OCI-LY7 (cell line): ENCODE data around the gene SANBR. TPM values are rescaled to one million over a fixed set of nuclear protein-coding genes. Genes with fewer than 3 reads are reported as not detected.

Source experiments
- BruUV-seq: library from RNA; stranded (reverse); fragments of 400-500 nt; replicated peaks from 2 replicates; lab custom pipeline; 2021; lab: Mats Ljungman, UMichigan
- CTCF ChIA-PET: fragments of 300-600 bp; sonication (Branson Sonifier 250); formaldehyde crosslinking; loops from one replicate; lab custom pipeline; 2022; ENCODE audit warnings: antibody characterized with exemption; ENCODE audit not compliant: unreplicated experiment; lab: Charles Lee
- POLR2A ChIA-PET: fragments of 300-600 bp; sonication (Branson Sonifier 250); formaldehyde crosslinking; loops from one replicate; lab custom pipeline; 2022; ENCODE audit warnings: antibody characterized with exemption; lab: Charles Lee
- DNase-seq: peaks from one replicate; pipeline ENCODE4 v3.0.0-alpha.2; 2015; ENCODE audit warnings: low spot score
- H2AFZ ChIP-seq: fragments of 200-600 bp; sonication (generic), shearing (Covaris generic); 2 replicates; pipeline ENCODE4 v1.6.1; 2014; ENCODE audit warnings: mild to moderate bottlenecking, antibody characterized with exemption, low read length, moderate library complexity
- H3K27ac ChIP-seq: fragments of 200-600 bp; sonication (generic); 2 replicates; pipeline ENCODE4 v1.5.1; 2014; ENCODE audit warnings: mixed run types, low read depth, mild to moderate bottlenecking, moderate library complexity, low read length, inconsistent platforms; ENCODE audit not compliant: poor library complexity, severe bottlenecking
- H3K36me3 ChIP-seq: fragments of 200-600 bp; sonication (generic); 2 replicates; pipeline ENCODE4 v1.6.1; 2014; ENCODE audit warnings: mild to moderate bottlenecking, antibody characterized with exemption, low read length, moderate library complexity, mixed read lengths; ENCODE audit not compliant: insufficient read depth
- H3K4me1 ChIP-seq: fragments of 200-600 bp; sonication (generic); 2 replicates; pipeline ENCODE4 v1.5.1; 2014; ENCODE audit warnings: mild to moderate bottlenecking, low read length; ENCODE audit not compliant: insufficient read depth, poor library complexity, severe bottlenecking
- H3K4me2 ChIP-seq: fragments of 200-600 bp; sonication (generic); 2 replicates; pipeline ENCODE4 v1.6.1; 2014; ENCODE audit warnings: mild to moderate bottlenecking, low read length
- H3K4me3 ChIP-seq: fragments of 200-600 bp; sonication (generic); 2 replicates; pipeline ENCODE4 v1.5.1; 2014; ENCODE audit warnings: mild to moderate bottlenecking, low read depth, low read length; ENCODE audit not compliant: poor library complexity, severe bottlenecking
- H3K79me2 ChIP-seq: fragments of 200-600 bp; sonication (generic); 2 replicates; pipeline ENCODE4 v1.6.1; 2016; ENCODE audit warnings: low read depth, mild to moderate bottlenecking, low read length, moderate library complexity, mixed read lengths; ENCODE audit not compliant: insufficient read depth
- H3K9me2 ChIP-seq: fragments of 200-600 bp; sonication (generic); 2 replicates; pipeline ENCODE4 v1.6.1; 2016; ENCODE audit warnings: mild to moderate bottlenecking, low read length, mixed read lengths; ENCODE audit not compliant: insufficient read depth
- H3K9me3 ChIP-seq: fragments of 200-600 bp; sonication (generic); 2 replicates; pipeline ENCODE4 v1.6.1; 2014; ENCODE audit warnings: mild to moderate bottlenecking, mixed run types, low read length, mixed read lengths
- H4K20me1 ChIP-seq: fragments of 200-600 bp; sonication (generic); 2 replicates; pipeline ENCODE4 v1.6.1; 2014; ENCODE audit warnings: mild to moderate bottlenecking, antibody characterized with exemption, low read length, moderate library complexity, mixed read lengths; ENCODE audit not compliant: insufficient read depth
- EZH2phosphoT487 ChIP-seq: fragments of 200-600 bp; sonication (generic); IDR thresholded peaks from 2 replicates; pipeline ENCODE4 v1.6.1; 2018; ENCODE audit warnings: low read depth, borderline replicate concordance, mild to moderate bottlenecking, mixed run types, antibody characterized with exemption, low read length, moderate library complexity, mixed read lengths
- intact Hi-C: fragments of 100-400 bp; cut with micrococcal nuclease; formaldehyde crosslinking; loops from one replicate; pipeline ENCODE4 v1.10.0; 2022; ENCODE audit not compliant: unreplicated experiment
- total RNA-seq, 2 experiments: library from RNA; depleted of rRNA in 1 of 2; stranded (reverse); fragments of >200 nt in 1 of 2; shearing (Covaris generic) in 1 of 2; gene quantifications; 2 replicates each; pipeline ENCODE4 v1.2.3, GENCODE V29; 2014 to 2022
- TF ChIP-seq, protein P1 (sequence below): fragments of 200-600 bp; sonication (generic); conservative IDR thresholded peaks from 2 replicates; pipeline ENCODE4 v1.5.1; 2014; ENCODE audit warnings: mild to moderate bottlenecking, antibody characterized with exemption, low read length, moderate library complexity, mixed read lengths

SANBR gene
- total RNA-seq, 2 experiments from 2014 or later, result 8.3 to 11.9 TPM

DNA sequence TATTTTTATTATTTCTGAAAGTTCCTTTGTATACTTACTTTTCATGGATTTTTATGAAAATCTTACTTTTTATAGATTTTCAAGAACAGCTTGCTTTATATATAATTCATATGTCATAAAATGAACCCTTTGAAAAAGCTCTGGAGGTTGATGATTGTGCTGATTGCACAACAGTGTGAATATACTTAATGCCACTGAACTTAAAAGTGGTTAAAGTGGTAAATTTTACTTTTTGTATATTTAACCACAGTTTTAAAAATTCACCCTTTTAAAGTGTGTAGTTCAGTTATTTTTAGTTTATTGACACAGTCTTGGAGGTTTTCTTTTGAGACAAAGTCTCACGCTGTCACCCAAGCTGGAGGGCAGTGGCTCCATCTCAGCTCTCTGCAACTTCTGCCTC is 8.4 kb downstream of the SANBR start:
- no peaks in the 10 kb centered on the region for H4K20me1 ChIP-seq
- TF ChIP-seq, protein P1, sequence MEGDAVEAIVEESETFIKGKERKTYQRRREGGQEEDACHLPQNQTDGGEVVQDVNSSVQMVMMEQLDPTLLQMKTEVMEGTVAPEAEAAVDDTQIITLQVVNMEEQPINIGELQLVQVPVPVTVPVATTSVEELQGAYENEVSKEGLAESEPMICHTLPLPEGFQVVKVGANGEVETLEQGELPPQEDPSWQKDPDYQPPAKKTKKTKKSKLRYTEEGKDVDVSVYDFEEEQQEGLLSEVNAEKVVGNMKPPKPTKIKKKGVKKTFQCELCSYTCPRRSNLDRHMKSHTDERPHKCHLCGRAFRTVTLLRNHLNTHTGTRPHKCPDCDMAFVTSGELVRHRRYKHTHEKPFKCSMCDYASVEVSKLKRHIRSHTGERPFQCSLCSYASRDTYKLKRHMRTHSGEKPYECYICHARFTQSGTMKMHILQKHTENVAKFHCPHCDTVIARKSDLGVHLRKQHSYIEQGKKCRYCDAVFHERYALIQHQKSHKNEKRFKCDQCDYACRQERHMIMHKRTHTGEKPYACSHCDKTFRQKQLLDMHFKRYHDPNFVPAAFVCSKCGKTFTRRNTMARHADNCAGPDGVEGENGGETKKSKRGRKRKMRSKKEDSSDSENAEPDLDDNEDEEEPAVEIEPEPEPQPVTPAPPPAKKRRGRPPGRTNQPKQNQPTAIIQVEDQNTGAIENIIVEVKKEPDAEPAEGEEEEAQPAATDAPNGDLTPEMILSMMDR, result no peak
- no peak for TF ChIP-seq EZH2phosphoT487
- no peaks in the 10 kb centered on the region for H3K9me2 ChIP-seq
- no peak for DNase-seq
- peaks cover 38% of the 10 kb centered on the region for H3K36me3 ChIP-seq
- intact Hi-C loops, result no loop called here
- BruUV-seq, result no TSS peak
- ChIA-PET POLR2A (interaction anchor here (0.6 kb wide), 1 partner anchor 901 kb away, joined by 6 read pairs; no protein-coding TSS in a partner anchor), CTCF (no interaction called here)
- H3K4me3 ChIP-seq, result no peak overlapping the region
- no peak overlapping the region for H3K4me2 ChIP-seq
- no peaks in the 10 kb centered on the region for H3K9me3 ChIP-seq
- H3K27ac ChIP-seq, result no peak overlapping the region
- no peak overlapping the region for H2AFZ ChIP-seq
- H3K79me2 ChIP-seq, result no peaks in the 10 kb centered on the region
- no peaks in the 10 kb centered on the region for H3K4me1 ChIP-seq

DNA sequence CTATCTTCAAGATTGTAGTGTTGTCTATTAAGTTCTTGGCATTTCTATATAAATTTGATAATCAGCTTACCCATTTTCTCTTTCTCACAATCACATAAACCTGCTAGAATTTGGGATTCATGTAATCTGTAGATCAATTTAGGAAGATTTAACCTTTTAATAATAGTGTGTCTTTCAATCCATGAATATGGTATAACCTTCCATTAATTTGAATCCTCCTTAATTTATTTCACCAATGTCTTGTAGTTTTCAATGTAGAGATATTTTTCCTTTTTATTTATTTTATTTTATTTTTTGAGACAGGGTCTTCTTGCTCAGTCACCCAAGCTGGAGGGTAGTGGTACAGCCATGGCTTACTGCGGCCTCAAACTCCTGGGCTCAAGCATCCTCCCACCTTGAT is 20.2 kb downstream of the SANBR start:
- no peaks in the 10 kb centered on the region for H4K20me1 ChIP-seq
- no peak overlapping the region for H3K4me3 ChIP-seq
- CTCF ChIA-PET, result no interaction called here
- POLR2A ChIA-PET, result interaction anchor here (0.6 kb wide), 1 partner anchor 24 kb away, joined by 6 read pairs; no protein-coding TSS in a partner anchor
- no peaks in the 10 kb centered on the region for H3K4me1 ChIP-seq
- peaks cover 12% of the 10 kb centered on the region; the same call in 1 of the 2 replicates for H3K36me3 ChIP-seq
- H2AFZ ChIP-seq, result no peak overlapping the region
- H3K9me3 ChIP-seq, result no peaks in the 10 kb centered on the region
- DNase-seq, result no peak
- intact Hi-C loops, result no loop called here
- no peak overlapping the region for H3K27ac ChIP-seq
- BruUV-seq, result no TSS peak
- H3K4me2 ChIP-seq, result no peak overlapping the region
- H3K9me2 ChIP-seq, result no peaks in the 10 kb centered on the region
- TF ChIP-seq EZH2phosphoT487, result no peak
- TF ChIP-seq, protein P1, result no peak
- H3K79me2 ChIP-seq, result no peaks in the 10 kb centered on the region

DNA sequence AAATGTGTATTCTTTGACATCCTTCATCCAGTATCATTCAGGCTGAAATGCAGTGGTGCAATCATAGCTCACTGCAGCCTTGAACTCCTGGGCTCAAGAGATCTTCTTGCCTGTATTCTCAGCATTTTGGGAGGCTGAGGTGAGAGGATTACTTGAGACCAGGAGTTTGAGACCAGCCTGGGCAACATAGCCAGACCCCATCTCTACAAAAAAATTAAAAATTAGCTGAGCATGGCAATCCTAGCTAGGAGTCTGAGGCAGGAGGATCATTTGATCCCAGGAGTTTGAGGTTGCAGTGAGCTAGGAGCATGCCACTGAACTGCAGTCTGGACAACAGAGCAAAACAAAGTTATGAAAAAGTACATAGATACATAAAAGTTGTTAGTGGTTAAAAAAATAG is 24.1 kb downstream of the SANBR start:
- Histone ChIP-seq H3K4me2 (no peak overlapping the region), H3K4me1 (no peaks in the 10 kb centered on the region), H3K36me3 (peaks cover 12% of the 10 kb centered on the region; the same call in 1 of the 2 replicates), H2AFZ (no peak overlapping the region), H3K9me3 (no peaks in the 10 kb centered on the region), H3K9me2 (no peaks in the 10 kb centered on the region), H3K79me2 (no peaks in the 10 kb centered on the region), H3K27ac (no peak overlapping the region), H3K4me3 (no peak overlapping the region), H4K20me1 (no peaks in the 10 kb centered on the region)
- TF ChIP-seq, protein P1, result no peak
- no peak for TF ChIP-seq EZH2phosphoT487
- intact Hi-C loops, result no loop called here
- no TSS peak for BruUV-seq
- POLR2A ChIA-PET, result no interaction called here
- DNase-seq, result no peak
- CTCF ChIA-PET, result no interaction called here
